K562 (cell line): Measurements from ENCODE around the gene TSPAN1. TPM values are rescaled to one million over a fixed set of nuclear protein-coding genes. Genes with fewer than 3 reads are reported as not detected.

ENCODE experiments used
- ATAC-seq: fragments of 200-7000 bp; cut with Tn5 transposase; 3 replicates; pipeline ENCODE4 v1.9.1; 2020; ENCODE audit warnings: moderate library complexity
- BruUV-seq: library from RNA; stranded (reverse); fragments of 400-500 nt; replicated peaks from 2 replicates; lab custom pipeline; 2021; lab: Mats Ljungman, UMichigan
- CTCF ChIA-PET: fragments of 300-600 bp; formaldehyde crosslinking; extraction: SDS; loops from one replicate; lab custom pipeline; 2021; ENCODE audit warnings: low intra/inter-chr PET ratio; lab: Yijun Ruan, JAX
- POLR2A ChIA-PET: fragments of 300-600, 350-650 bp; sonication (Branson Sonifier 250); formaldehyde crosslinking; extraction: SDS; loops from one replicate; lab custom pipeline; 2021; ENCODE audit warnings: antibody characterized with exemption, inconsistent platforms; lab: Yijun Ruan, JAX
- DNase-seq, 4 experiments: peaks; one replicate each; pipeline versions ENCODE4 v3.0.0 to v3.0.0-alpha.2; 2011 to 2018; ENCODE audit warnings: low spot score in 3 of 4, mixed read lengths in 3 of 4; ENCODE audit errors: extremely low read depth in 1 of 4
- FAIRE-seq: peaks from 2 replicates; lab custom pipeline; 2011; peaks lifted over from hg19 to GRCh38; lab: Jason Lieb, UNC
- H2AFZ ChIP-seq: 2 replicates; pipeline ENCODE4 v1.6.0; 2011; ENCODE audit warnings: low read depth, low read length, control low read depth, inconsistent platforms
- H3K27ac ChIP-seq: fragments of 200-600 bp; 3 replicates; pipeline ENCODE4 v1.8.0; 2011; ENCODE audit warnings: low read depth, mild to moderate bottlenecking, control low read depth, inconsistent platforms, low read length, moderate library complexity, mixed read lengths; ENCODE audit errors: extremely low read depth
- H3K27me3 ChIP-seq, 2 experiments: fragments of 300-600 bp in 1 of 2; 2 replicates in 1 of 2; 3 replicates in 1 of 2; pipeline versions ENCODE4 v1.6.0 to v1.8.0; 2011; ENCODE audit warnings: inconsistent platforms in 2 of 2, low read length in 2 of 2, mild to moderate bottlenecking in 1 of 2, mixed read lengths in 1 of 2, moderate library complexity in 1 of 2; ENCODE audit not compliant: control insufficient read depth in 2 of 2, insufficient read depth in 2 of 2
- H3K36me3 ChIP-seq: fragments of 300-600 bp; 3 replicates; pipeline ENCODE4 v1.8.0; 2011; ENCODE audit warnings: mild to moderate bottlenecking, low read length, inconsistent platforms; ENCODE audit not compliant: control insufficient read depth, insufficient read depth
- H3K4me1 ChIP-seq, 2 experiments: fragments of 200-600 bp in 1 of 2; replicated peaks in 1 of 2; 2 replicates in 1 of 2; 3 replicates in 1 of 2; pipeline versions ENCODE4 v1.5.1 to v1.8.0; 2011; ENCODE audit warnings: inconsistent platforms in 2 of 2, low read length in 2 of 2, mild to moderate bottlenecking in 1 of 2, mixed read lengths in 1 of 2, moderate library complexity in 1 of 2; ENCODE audit not compliant: control insufficient read depth in 2 of 2, insufficient read depth in 2 of 2
- H3K4me2 ChIP-seq: 2 replicates; pipeline ENCODE4 v1.6.1; 2011; ENCODE audit warnings: low read length, control low read depth, inconsistent platforms, mixed read lengths; ENCODE audit not compliant: insufficient read depth
- H3K4me3 ChIP-seq: fragments of 200-600 bp; sonication (generic), shearing (Covaris generic); 2 replicates; pipeline ENCODE4 v1.5.1; 2016; ENCODE audit warnings: control low read depth, inconsistent platforms
- H3K79me2 ChIP-seq: fragments of 200-600 bp; 3 replicates; pipeline ENCODE4 v1.8.0; 2011; ENCODE audit warnings: low read length, inconsistent platforms; ENCODE audit not compliant: control insufficient read depth, insufficient read depth
- H3K9ac ChIP-seq, 2 experiments: 2 replicates each; pipeline versions ENCODE4 v1.6.0 to v1.6.1; 2011; ENCODE audit warnings: low read depth in 2 of 2, low read length in 2 of 2, control low read depth in 1 of 2, inconsistent platforms in 1 of 2, mild to moderate bottlenecking in 1 of 2, mixed read lengths in 1 of 2; ENCODE audit not compliant: insufficient read depth in 1 of 2
- H3K9me1 ChIP-seq: one replicate; pipeline ENCODE4 v1.6.0; 2011; ENCODE audit warnings: inconsistent platforms, mild to moderate bottlenecking, low read length, moderate library complexity; ENCODE audit not compliant: control insufficient read depth, insufficient read depth
- H3K9me3 ChIP-seq: replicated peaks from 2 replicates; pipeline ENCODE4 v1.5.1; 2011; ENCODE audit warnings: low read depth, low read length, inconsistent platforms; ENCODE audit not compliant: control insufficient read depth, insufficient read depth
- H4K20me1 ChIP-seq: replicated peaks from 2 replicates; pipeline ENCODE4 v1.6.1; 2011; ENCODE audit warnings: low read length, inconsistent platforms, mixed read lengths; ENCODE audit not compliant: control insufficient read depth, insufficient read depth
- CHAMP1 ChIP-seq: fragments of 450-650 bp; IDR thresholded peaks from 2 replicates; pipeline ENCODE4 v1.6.1; 2016; ENCODE audit warnings: mild to moderate bottlenecking
- CSDE1 ChIP-seq, 2 experiments: fragments of 450-650 bp; IDR thresholded peaks; 2 replicates each; pipeline ENCODE4 v1.6.1; 2016; ENCODE audit warnings: mild to moderate bottlenecking in 1 of 2
- CTCF ChIP-seq, 3 experiments: IDR thresholded peaks in 2 of 3; conservative IDR thresholded peaks in 1 of 3; 2 replicates each; pipeline ENCODE4 v1.5.1; 2011 to 2012; ENCODE audit warnings: low read length in 3 of 3, mild to moderate bottlenecking in 3 of 3, control low read depth in 2 of 3, improper control_type of control experiment in 1 of 3, inconsistent platforms in 1 of 3, low read depth in 1 of 3, mixed read lengths in 1 of 3, moderate library complexity in 1 of 3; ENCODE audit not compliant: insufficient read depth in 2 of 3
- EGR1 ChIP-seq: fragments of 450-650 bp; conservative IDR thresholded peaks from 2 replicates; pipeline ENCODE4 v1.6.1; 2017; ENCODE audit warnings: mild to moderate bottlenecking
- SMC3 ChIP-seq: conservative IDR thresholded peaks from 2 replicates; pipeline ENCODE4 v1.6.1; 2011; ENCODE audit warnings: low read depth, low read length, improper control_type of control experiment; ENCODE audit not compliant: insufficient read depth
- TEAD2 ChIP-seq: fragments of 450-650 bp; IDR thresholded peaks from 2 replicates; pipeline ENCODE4 v1.6.1; 2016; ENCODE audit warnings: missing genetic modification characterization, control low read depth, missing compliant biosample characterization
- TRIM24 ChIP-seq, 2 experiments: fragments of 450-650 bp; IDR thresholded peaks; 2 replicates each; pipeline ENCODE4 v1.6.1; 2016
- ZBTB33 ChIP-seq: sonication (generic); formaldehyde crosslinking; IDR thresholded peaks from 2 replicates; pipeline ENCODE4 v1.8.1; 2023; ENCODE audit warnings: mild to moderate bottlenecking, missing genetic modification reagents
- ZMIZ1 ChIP-seq, 2 experiments: fragments of 150-350 bp in 1 of 2; IDR thresholded peaks; 2 replicates each; pipeline ENCODE4 v1.6.1; 2012 to 2016; ENCODE audit warnings: low read depth in 2 of 2, low read length in 2 of 2, mild to moderate bottlenecking in 1 of 2, moderate library complexity in 1 of 2
- ZNF668 ChIP-seq: fragments of 250-450 bp; sonication (Bioruptor Pico); IDR thresholded peaks from 2 replicates; pipeline ENCODE4 v1.8.0; 2022; ENCODE audit warnings: mild to moderate bottlenecking, inconsistent platforms
- WGBS: fragments of 100-300 bp; shearing (Covaris generic); methylation state at CpG from one replicate; pipeline ENCODE4 v1.1.6; 2016; ENCODE audit warnings: low coverage, mixed read lengths; ENCODE audit not compliant: insufficient coverage; ENCODE audit errors: missing lambda C conversion rate; 5-methylcytosine and 5-hydroxymethylcytosine counted together
- in situ Hi-C: fragments of 300-500 bp; cut with MboI; formaldehyde crosslinking; loops from 4 replicates; pipeline ENCODE4 v1.15.0; 2018; ENCODE audit warnings: inconsistent platforms, mixed read lengths
- intact Hi-C: fragments of 100-400 bp; cut with micrococcal nuclease; formaldehyde crosslinking; loops from 2 replicates; pipeline ENCODE4 v1.14.2; 2022
- polyA plus RNA-seq, 8 experiments: library from polyadenylated mRNA; depleted of rRNA in 4 of 8; stranded (reverse) in 5 of 8; unstranded in 3 of 8; fragments of >200 nt; fragmentation: Nextera tagmentation in 2 of 8; fragmentation: Illumina TruSeq in 1 of 8; extraction: Ambion mirVana in 2 of 8; extraction: Trizol in 1 of 8; gene quantifications; 2 replicates each; pipeline versions ENCODE4 v1.2.1 to v1.2.3, GENCODE V29; 2011 to 2014; ENCODE audit warnings: inconsistent platforms in 1 of 8, missing spikeins in 1 of 8
- total RNA-seq, 7 experiments: library from RNA; depleted of rRNA in 6 of 7; stranded (reverse); fragments of >200 nt in 6 of 7; fragmentation: Illumina TruSeq in 2 of 7; extraction: Trizol in 2 of 7; gene quantifications; 2 replicates each; pipeline versions ENCODE4 v1.2.1 to v1.2.3, GENCODE V29; 2011 to 2021; ENCODE audit warnings: low replicate concordance in 1 of 7

The TSPAN1 gene
- total and polyA plus RNA-seq, 9 of the 15 experiments (the other 6 are each of a cell fraction or from before 2014, with no cell fraction given) = 0.58 TPM; not detected in 8

GRCh38 chr1:46188295-46189030 is 13.6 kb downstream of the TSPAN1 start:
- no TSS peak for BruUV-seq
- no peaks in the 10 kb centered on the region for H3K27me3 ChIP-seq
- POLR2A ChIA-PET = interaction anchor here (0.7 kb wide), 1 partner anchor 542 kb away, joined by 3 read pairs; no protein-coding TSS in a partner anchor
- peak in 3 of 4 experiments; percentile 36 to 56 (median 44) for DNase-seq
- WGBS = 62% methylated on average over 6 of the region's 6 CpGs
- 0 out of 4 replicates have a peak overlapping the region, but pooled peaks of 1 of the 2 experiments have one; percentile 45 for H3K9ac ChIP-seq
- peaks cover 8 to 11% of the 10 kb centered on the region in 2 experiments; a peak in 3 of 5 replicates for H3K4me1 ChIP-seq
- no peak overlapping the region for H2AFZ ChIP-seq
- no peaks in the 10 kb centered on the region for H3K79me2 ChIP-seq
- intact Hi-C loops = no loop called here
- no peak overlapping the region for H3K4me2 ChIP-seq
- H3K9me1 ChIP-seq = peaks cover 5% of the 10 kb centered on the region
- H4K20me1 ChIP-seq = no peaks in the 10 kb centered on the region; the same call in 1 of the 2 replicates
- H3K27ac ChIP-seq = no peak overlapping the region
- H3K9me3 ChIP-seq = no peaks in the 10 kb centered on the region
- CTCF ChIA-PET = no interaction called here
- no peak overlapping the region for H3K4me3 ChIP-seq
- ATAC-seq = peak; percentile 51
- in situ Hi-C loops = loop anchor here (25.0 kb wide), 1 partner anchor 551 kb away; no protein-coding TSS in a partner anchor
- no peak for FAIRE-seq
- H3K36me3 ChIP-seq = peaks cover 53% of the 10 kb centered on the region
- no peak for TF ChIP-seq EGR1
- TF ChIP-seq CHAMP1 = no peak
- peak; percentile 22 to 51 (median 39); a peak in 3 of 6 replicates for TF ChIP-seq CTCF (IDR thresholded peaks at IDR 0.05 in 2 of 3, conservative IDR thresholded peaks at IDR 0.05 in 1 of 3; ENCODE audit: insufficient read depth in 2 of 3, low read depth in 1 of 3, low read length in 3 of 3)
- 0 out of 2 replicates have a peak, but pooled peaks have one; percentile 15 for TF ChIP-seq SMC3
- no peak for TF ChIP-seq CSDE1 (IDR thresholded peaks at IDR 0.05)
- no peak for TF ChIP-seq TRIM24 (IDR thresholded peaks at IDR 0.05)
- TF ChIP-seq ZMIZ1 (IDR thresholded peaks at IDR 0.05; ENCODE audit: low read depth in 2 of 2, low read length in 2 of 2) = no peak
- TF ChIP-seq ZBTB33 (CRISPR knock-in tag) = no peak
- TF ChIP-seq TEAD2 (tag) = no peak
- no peak for TF ChIP-seq ZNF668 (CRISPR knock-in tag)
